Lower lobe of right lung (tissue), 2 donors: ENCODE data around the gene SMIM1. TPM values are rescaled to one million over a fixed set of nuclear protein-coding genes. Genes with fewer than 3 reads are reported as not detected.
A peak's percentile ranks its signal among the peaks of the same experiment; 100 is the strongest.

Experiments used
- ATAC-seq, 2 donors: fragments of 200-7000 bp; cut with Tn5 transposase; one replicate each; pipeline ENCODE4 v1.9.1; 2020 to 2022; ENCODE audit warnings: mild to moderate bottlenecking in 2 of 2, moderate library complexity in 2 of 2
- DNase-seq: peaks from one replicate; pipeline ENCODE4 v3.0.0-alpha.2; 2020
- H3K27ac ChIP-seq: fragments of 200-600 bp; one replicate; pipeline ENCODE4 v1.8.0; 2022
- H3K27me3 ChIP-seq: fragments of 200-600 bp; one replicate; pipeline ENCODE4 v1.8.0; 2022; ENCODE audit warnings: low read depth
- H3K36me3 ChIP-seq: fragments of 200-600 bp; one replicate; pipeline ENCODE4 v1.8.0; 2022; ENCODE audit warnings: mild to moderate bottlenecking
- H3K4me1 ChIP-seq: fragments of 200-600 bp; one replicate; pipeline ENCODE4 v1.8.0; 2022
- H3K4me3 ChIP-seq: fragments of 200-600 bp; one replicate; pipeline ENCODE4 v1.8.0; 2022; ENCODE audit warnings: mild to moderate bottlenecking
- H3K9me3 ChIP-seq: fragments of 200-600 bp; one replicate; pipeline ENCODE4 v1.8.0; 2022
- CTCF ChIP-seq: fragments of 200-600 bp; IDR thresholded peaks from one replicate; pipeline ENCODE4 v1.8.0; 2022; ENCODE audit warnings: antibody characterized with exemption, mild to moderate bottlenecking
- intact Hi-C: fragments of 100-400 bp; cut with DNase I; formaldehyde crosslinking; loops from one replicate; pipeline ENCODE4 v1.11.0; 2022
- total RNA-seq: library from RNA; stranded (reverse); fragmentation: NEBNext Ultra II Directional; extraction: Animal tissue kit (Norgen Biotek cat#: 25700); gene quantifications from one replicate; pipeline ENCODE4 v1.2.1, GENCODE V29; 2021
- donor health status: DM: no; HTN: yes; CAD: no; lungs with severe emphysema.

The SMIM1 gene
- total RNA-seq, 1 donor from 2014 or later, result 8.5 TPM

GRCh38 chr1:3785045-3785444, 12.5 kb downstream of the SMIM1 start:
- peak; percentile 36 for DNase-seq
- Histone ChIP-seq H3K4me3 (no peak overlapping the region), H3K27ac (no peak overlapping the region), H3K9me3 (no peaks in the 10 kb centered on the region), H3K36me3 (peaks cover 92% of the 10 kb centered on the region), H3K27me3 (no peaks in the 10 kb centered on the region), H3K4me1 (no peaks in the 10 kb centered on the region)
- TF ChIP-seq CTCF, result no peak
- no peak for ATAC-seq
- intact Hi-C loops, result no loop called here

GRCh38 chr1:3785456-3786157, 13.1 kb downstream of the SMIM1 start:
- intact Hi-C loops, result no loop called here
- Histone ChIP-seq H3K27ac (no peak overlapping the region), H3K9me3 (no peaks in the 10 kb centered on the region), H3K27me3 (no peaks in the 10 kb centered on the region), H3K4me1 (no peaks in the 10 kb centered on the region), H3K36me3 (peaks cover 92% of the 10 kb centered on the region), H3K4me3 (no peak overlapping the region)
- ATAC-seq, result no peak
- peak; percentile 31 for DNase-seq
- no peak for TF ChIP-seq CTCF

- H3K4me3 ChIP-seq, result no peak overlapping the region
- H3K36me3 ChIP-seq, result peaks cover 83% of the 10 kb centered on the region
- no peak for TF ChIP-seq CTCF
- H3K27me3 ChIP-seq, result no peaks in the 10 kb centered on the region
- DNase-seq, result no peak
- no peaks in the 10 kb centered on the region for H3K4me1 ChIP-seq
- H3K27ac ChIP-seq, result no peak overlapping the region
- no peaks in the 10 kb centered on the region for H3K9me3 ChIP-seq
- no peak for ATAC-seq
- intact Hi-C loops, result no loop called here
Observed at GRCh38 chr1:3786468-3787348, 14.2 kb downstream of the SMIM1 start.

- intact Hi-C loops, result no loop called here
- H3K4me1 ChIP-seq, result no peaks in the 10 kb centered on the region
- no peak for DNase-seq
- no peak for TF ChIP-seq CTCF
- peaks cover 83% of the 10 kb centered on the region for H3K36me3 ChIP-seq
- no peaks in the 10 kb centered on the region for H3K9me3 ChIP-seq
- no peak overlapping the region for H3K4me3 ChIP-seq
- no peak overlapping the region for H3K27ac ChIP-seq
- no peak for ATAC-seq
- H3K27me3 ChIP-seq, result no peaks in the 10 kb centered on the region
Observed at GRCh38 chr1:3787349-3787715, 14.8 kb downstream of the SMIM1 start.

GRCh38 chr1:3787745-3788605, 15.4 kb downstream of the SMIM1 start:
- H3K36me3 ChIP-seq, result peaks cover 81% of the 10 kb centered on the region
- intact Hi-C loops, result no loop called here
- no peak overlapping the region for H3K27ac ChIP-seq
- no peaks in the 10 kb centered on the region for H3K27me3 ChIP-seq
- DNase-seq (no peak), ATAC-seq (no peak)
- TF ChIP-seq CTCF, result no peak
- H3K9me3 ChIP-seq, result no peaks in the 10 kb centered on the region
- peaks cover 5% of the 10 kb centered on the region for H3K4me1 ChIP-seq
- no peak overlapping the region for H3K4me3 ChIP-seq
